Testis (tissue), 3 donors: ENCODE measurements around the gene FBXO36. TPM values are rescaled to one million over a fixed set of nuclear protein-coding genes. Genes with fewer than 3 reads are reported as not detected.

Experiments used
- DNase-seq: peaks from one replicate; pipeline ENCODE4 v3.0.0-alpha.2; 2019
- H3K27ac ChIP-seq, 2 donors: fragments of 200-600 bp; sonication (generic); one replicate each; pipeline ENCODE4 v1.5.1; 2019
- H3K27me3 ChIP-seq: fragments of 200-600 bp; sonication (generic); one replicate; pipeline ENCODE4 v1.5.1; 2019
- H3K36me3 ChIP-seq: fragments of 200-600 bp; sonication (generic); one replicate; pipeline ENCODE4 v1.5.1; 2017; ENCODE audit warnings: low read depth; ENCODE audit errors: missing control alignments
- H3K4me1 ChIP-seq: fragments of 200-600 bp; sonication (generic); one replicate; pipeline ENCODE4 v1.5.1; 2019
- H3K4me3 ChIP-seq, 2 donors: fragments of 200-600 bp; sonication (generic); one replicate each; pipeline ENCODE4 v1.5.1; 2017 to 2019
- H3K9me3 ChIP-seq: fragments of 200-600 bp; sonication (generic); one replicate; pipeline ENCODE4 v1.5.1; 2017
- CTCF ChIP-seq, 3 experiments: fragments of 450-650 bp in 2 of 3; fragments of 200-600 bp in 1 of 3; sonication (generic) in 1 of 3; IDR thresholded peaks; one replicate each; pipeline ENCODE4 v1.5.1; 2016 to 2019; ENCODE audit warnings: antibody characterized with exemption in 3 of 3, mild to moderate bottlenecking in 2 of 3, moderate library complexity in 1 of 3
- POLR2A ChIP-seq: fragments of 450-650 bp; IDR thresholded peaks from one replicate; pipeline ENCODE4 v1.6.1; 2017; ENCODE audit warnings: antibody characterized with exemption, mild to moderate bottlenecking, moderate library complexity
- WGBS, 2 donors: methylation state at CpG; one replicate each; pipeline ENCODE4 v1.1.5; 2018; 5-methylcytosine and 5-hydroxymethylcytosine counted together
- intact Hi-C: fragments of 100-400 bp; cut with DNase I; formaldehyde crosslinking; loops from one replicate; pipeline ENCODE4 v1.15.1; 2023; ENCODE audit warnings: low total_unique reads
- polyA plus RNA-seq: library from polyadenylated mRNA; stranded (reverse); fragments of 350-450 nt; fragmentation: Illumina TruSeq; extraction: RNeasy Lipid Tissue Mini Kit (QIAGEN cat#74804); gene quantifications from one replicate; pipeline ENCODE4 v1.2.3, GENCODE V29; 2014; ENCODE audit warnings: low read depth, low replicate concordance; ENCODE audit not compliant: insufficient read depth
- total RNA-seq, 2 donors: library from RNA; depleted of rRNA; stranded (reverse); fragments of >200 nt; gene quantifications; one replicate each; pipeline ENCODE4 v1.2.3, GENCODE V29; 2016

Gene FBXO36
- total and polyA plus RNA-seq, 3 donors from 2014 or later = 6.8 to 16.8 (median 7.1) TPM

- no peaks in the 10 kb centered on the region for H3K27me3 ChIP-seq
- H3K36me3 ChIP-seq = no peaks in the 10 kb centered on the region
- intact Hi-C loops = no loop called here
- H3K4me3 ChIP-seq = no peak overlapping the region
- 79 to 90% methylated on average over 1 of the region's 1 CpG for WGBS, 2 donors
- H3K9me3 ChIP-seq = no peaks in the 10 kb centered on the region
- no peak overlapping the region for H3K27ac ChIP-seq
- no peaks in the 10 kb centered on the region for H3K4me1 ChIP-seq
- TF ChIP-seq CTCF (IDR thresholded peaks at IDR 0.05) (no peak), POLR2A (no peak)
- DNase-seq = no peak
Measured at GRCh38 chr2:229887441-229887840, 34.9 kb upstream of the FBXO36 start.

- Histone ChIP-seq H3K27me3 (no peaks in the 10 kb centered on the region), H3K27ac (no peak overlapping the region), H3K36me3 (no peaks in the 10 kb centered on the region), H3K4me1 (no peaks in the 10 kb centered on the region), H3K4me3 (no peak overlapping the region), H3K9me3 (no peaks in the 10 kb centered on the region)
- no peak for DNase-seq
- TF ChIP-seq CTCF (IDR thresholded peaks at IDR 0.05) (no peak), POLR2A (no peak)
- intact Hi-C loops = no loop called here
- WGBS, 2 donors = 95 to 96% methylated on average over 1 of the region's 1 CpG
Measured at GRCh38 chr2:229888031-229888430, 34.3 kb upstream of the FBXO36 start.

GRCh38 chr2:229889023-229889422 lies 33.3 kb upstream of the FBXO36 start:
- no peaks in the 10 kb centered on the region for H3K27me3 ChIP-seq
- no peaks in the 10 kb centered on the region for H3K9me3 ChIP-seq
- H3K36me3 ChIP-seq = no peaks in the 10 kb centered on the region
- TF ChIP-seq POLR2A (no peak), CTCF (IDR thresholded peaks at IDR 0.05) (no peak)
- no peaks in the 10 kb centered on the region for H3K4me1 ChIP-seq
- H3K27ac ChIP-seq = no peak overlapping the region
- no peak overlapping the region for H3K4me3 ChIP-seq
- 93 to 96% methylated on average over 2 of the region's 2 CpGs for WGBS, 2 donors
- intact Hi-C loops = no loop called here
- DNase-seq = no peak

- H3K27me3 ChIP-seq = no peaks in the 10 kb centered on the region
- TF ChIP-seq POLR2A (no peak), CTCF (IDR thresholded peaks at IDR 0.05) (no peak)
- intact Hi-C loops = no loop called here
- H3K4me1 ChIP-seq = no peaks in the 10 kb centered on the region
- no peak overlapping the region for H3K4me3 ChIP-seq
- H3K27ac ChIP-seq = no peak overlapping the region
- no peaks in the 10 kb centered on the region for H3K36me3 ChIP-seq
- WGBS, 2 donors = 68 to 85% methylated on average over 1 of the region's 1 CpG
- DNase-seq = no peak
- H3K9me3 ChIP-seq = no peaks in the 10 kb centered on the region
Measured at GRCh38 chr2:229896857-229897256, 25.4 kb upstream of the FBXO36 start.

GRCh38 chr2:229899604-229900003 lies 22.7 kb upstream of the FBXO36 start:
- intact Hi-C loops = no loop called here
- no peak overlapping the region for H3K4me3 ChIP-seq
- TF ChIP-seq POLR2A = no peak
- no peak for TF ChIP-seq CTCF (IDR thresholded peaks at IDR 0.05)
- H3K27me3 ChIP-seq = no peaks in the 10 kb centered on the region
- no peaks in the 10 kb centered on the region for H3K4me1 ChIP-seq
- H3K36me3 ChIP-seq = no peaks in the 10 kb centered on the region
- DNase-seq = no peak
- WGBS, 2 donors = 89 to 99% methylated on average over 3 of the region's 3 CpGs
- no peak overlapping the region for H3K27ac ChIP-seq
- H3K9me3 ChIP-seq = no peaks in the 10 kb centered on the region
